ENCODE measurements around the gene FOXO6.
"Not testable (repeated sequence)": the region's sequence is repeated elsewhere in the genome, so short reads cannot be mapped to it uniquely, and the experiment has no call there.

Gene FOXO6

GRCh38 chr1:41329662-41330587 lies 31.3 kb upstream of the FOXO6 start:
- no peak for DNase-seq

GRCh38 chr1:41330588-41331545 lies 30.4 kb upstream of the FOXO6 start:
- no peak for DNase-seq

GRCh38 chr1:41331546-41331917 lies 29.7 kb upstream of the FOXO6 start:
- DNase-seq, result no peak

- DNase-seq, result not testable (repeated sequence)
These were observed 29.1 kb upstream of the FOXO6 start for GRCh38 chr1:41332161-41332560.

- DNase-seq, result no peak
These were observed 28.0 kb upstream of the FOXO6 start for GRCh38 chr1:41333146-41333784.

GRCh38 chr1:41338820-41339219 lies 22.4 kb upstream of the FOXO6 start:
- DNase-seq, result no peak

GRCh38 chr1:41340655-41341364 lies 20.4 kb upstream of the FOXO6 start:
- DNase-seq, result peak; percentile 56

GRCh38 chr1:41341365-41341683 lies 19.9 kb upstream of the FOXO6 start:
- DNase-seq, result no peak

GRCh38 chr1:41341772-41342562 lies 19.3 kb upstream of the FOXO6 start:
- peak; percentile 83 for DNase-seq

GRCh38 chr1:41342774-41343355 lies 18.4 kb upstream of the FOXO6 start:
- no peak for DNase-seq

GRCh38 chr1:41343790-41344699 lies 17.2 kb upstream of the FOXO6 start:
- DNase-seq, result no peak

GRCh38 chr1:41344708-41345159 lies 16.5 kb upstream of the FOXO6 start:
- DNase-seq, result no peak

GRCh38 chr1:41345434-41346075 lies 15.7 kb upstream of the FOXO6 start:
- DNase-seq, result no peak

GRCh38 chr1:41347276-41347675 lies 14.0 kb upstream of the FOXO6 start:
- DNase-seq, result no peak

GRCh38 chr1:41348394-41348793 lies 12.8 kb upstream of the FOXO6 start:
- DNase-seq, result no peak

- DNase-seq, result no peak
These were observed 11.7 kb upstream of the FOXO6 start for GRCh38 chr1:41349361-41350054.

- no peak for DNase-seq
These were observed 11.2 kb upstream of the FOXO6 start for GRCh38 chr1:41350055-41350378.

GRCh38 chr1:41351262-41352151 lies 9.7 kb upstream of the FOXO6 start:
- no peak for DNase-seq

Measured in DMS153 (cell line).